HS-27A (cell line): ENCODE data around the gene CTNNA3.

Experiments
- DNase-seq: peaks from one replicate; pipeline ENCODE4 v3.0.0-alpha.2; 2012; ENCODE audit warnings: low read depth, missing footprints

Gene CTNNA3

DNA sequence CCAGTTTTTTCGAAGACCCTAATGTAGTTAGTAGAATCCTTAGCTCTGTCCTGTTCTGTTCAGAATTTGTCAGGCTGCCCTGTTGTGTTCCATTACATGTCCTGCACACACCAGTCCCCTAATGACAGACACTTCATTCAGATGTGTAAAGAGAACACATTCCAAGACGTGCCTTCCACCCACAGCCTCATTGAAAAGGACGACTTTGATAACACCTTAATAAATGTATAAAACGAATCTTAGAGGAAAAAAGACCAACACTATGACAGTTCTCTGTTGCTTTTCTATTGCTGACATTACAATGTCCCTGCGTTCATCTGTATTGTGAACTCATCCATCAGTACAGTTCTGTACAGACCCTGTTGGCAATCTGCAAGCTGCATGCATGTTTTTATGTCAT is 766.6 kb downstream of the CTNNA3 start:
- DNase-seq, result no peak

- no peak for DNase-seq
These were observed 767.2 kb downstream of the CTNNA3 start for GRCh38 chr10:66928776-66929175.

GRCh38 chr10:66927971-66928770 is 767.8 kb downstream of the CTNNA3 start:
- DNase-seq, result no peak

- no peak for DNase-seq
These were observed 768.6 kb downstream of the CTNNA3 start for GRCh38 chr10:66927251-66927935.

- DNase-seq, result no peak
These were observed 769.2 kb downstream of the CTNNA3 start for GRCh38 chr10:66926841-66927240.

DNA sequence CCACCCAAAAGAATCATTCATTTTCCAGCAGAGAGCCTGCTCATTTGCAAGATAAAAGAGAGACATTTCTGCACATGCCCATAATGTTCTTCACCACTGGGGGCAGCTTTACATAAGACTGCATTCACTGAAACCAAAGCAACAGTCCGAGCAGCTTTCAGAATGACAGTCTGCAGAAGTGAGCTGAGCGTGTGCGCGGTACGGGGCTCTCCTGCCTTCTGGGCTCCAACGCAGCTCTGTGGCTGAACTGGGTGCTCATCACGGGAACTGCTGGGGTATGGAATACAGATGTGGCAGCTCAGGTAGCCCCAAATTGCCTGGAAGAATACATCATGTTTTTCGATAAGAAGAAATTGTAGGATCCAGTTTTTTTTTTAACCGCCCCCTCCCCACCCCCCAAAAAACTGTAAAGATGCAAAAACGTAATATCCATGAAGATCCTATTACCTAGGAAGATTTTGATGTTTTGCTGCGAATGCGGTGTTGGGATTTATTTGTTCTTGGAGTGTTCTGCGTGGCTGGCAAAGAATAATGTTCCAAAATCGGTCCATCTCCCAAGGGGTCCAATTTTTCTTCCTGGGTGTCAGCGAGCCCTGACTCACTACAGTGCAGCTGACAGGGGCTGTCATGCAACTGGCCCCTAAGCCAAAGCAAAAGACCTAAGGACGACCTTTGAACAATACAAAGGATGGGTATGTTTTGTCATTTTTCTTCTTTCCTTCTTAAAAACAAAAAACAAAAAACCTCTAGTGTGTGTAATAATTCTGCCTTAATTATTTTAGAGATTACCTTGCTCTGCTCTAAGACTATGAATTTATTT is 769.9 kb downstream of the CTNNA3 start, which contains the start of gene LRRTM3:
Gene LRRTM3, plus strand, starts transcription at position 141 of the 820 bp plus-strand sequence.
- DNase-seq, result no peak

- no peak for DNase-seq
These were observed 770.6 kb downstream of the CTNNA3 start for GRCh38 chr10:66925373-66925772.

- DNase-seq, result no peak
These were observed 771.2 kb downstream of the CTNNA3 start for GRCh38 chr10:66924674-66925345.

GRCh38 chr10:66919248-66919647 is 776.7 kb downstream of the CTNNA3 start:
- DNase-seq, result no peak

DNA sequence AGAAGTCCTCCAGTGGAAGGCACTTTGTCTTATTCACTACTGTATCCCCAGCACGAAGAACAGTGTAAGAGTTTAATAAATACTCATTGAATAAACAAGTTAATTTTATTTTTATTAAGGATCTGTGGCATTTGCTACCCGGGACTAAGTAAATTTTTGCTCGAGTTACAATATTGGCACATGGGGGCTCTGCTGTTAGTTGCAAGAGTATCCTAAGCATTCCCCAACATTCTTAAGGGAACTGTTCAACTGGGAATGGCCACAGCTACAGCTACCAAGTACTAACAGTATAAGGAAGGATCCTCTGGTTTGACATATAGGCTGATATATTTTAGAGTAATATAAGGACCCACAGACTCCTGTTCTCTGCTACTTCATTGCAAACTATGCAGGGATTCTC is 778.9 kb downstream of the CTNNA3 start:
- no peak for DNase-seq

- DNase-seq, result no peak
These were observed 780.0 kb downstream of the CTNNA3 start for GRCh38 chr10:66916030-66916429.

DNA sequence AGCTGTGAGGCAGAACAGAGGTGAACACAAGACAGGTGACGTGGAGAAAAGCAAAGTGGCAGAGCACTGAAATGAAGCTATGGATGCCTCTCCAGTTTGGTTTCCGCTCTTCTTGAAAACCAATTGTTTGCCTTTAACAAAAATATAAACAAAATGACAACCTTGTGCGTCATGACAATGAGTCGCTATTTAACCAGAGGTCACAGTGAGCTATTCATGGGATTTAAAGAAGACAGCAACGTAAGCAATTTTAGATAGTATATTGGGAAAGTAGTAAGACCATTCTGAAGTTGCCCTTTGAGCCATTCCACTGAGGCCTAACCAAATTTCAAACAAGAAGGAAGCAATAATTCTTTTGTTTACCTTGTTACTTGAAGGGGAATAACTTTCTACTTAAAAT is 785.3 kb downstream of the CTNNA3 start:
- DNase-seq, result no peak

GRCh38 chr10:66892871-66893270 is 803.1 kb downstream of the CTNNA3 start:
- DNase-seq, result no peak

GRCh38 chr10:66888237-66888636 is 807.8 kb downstream of the CTNNA3 start:
- DNase-seq, result no peak

GRCh38 chr10:66886848-66887247 is 809.1 kb downstream of the CTNNA3 start:
- no peak for DNase-seq

DNA sequence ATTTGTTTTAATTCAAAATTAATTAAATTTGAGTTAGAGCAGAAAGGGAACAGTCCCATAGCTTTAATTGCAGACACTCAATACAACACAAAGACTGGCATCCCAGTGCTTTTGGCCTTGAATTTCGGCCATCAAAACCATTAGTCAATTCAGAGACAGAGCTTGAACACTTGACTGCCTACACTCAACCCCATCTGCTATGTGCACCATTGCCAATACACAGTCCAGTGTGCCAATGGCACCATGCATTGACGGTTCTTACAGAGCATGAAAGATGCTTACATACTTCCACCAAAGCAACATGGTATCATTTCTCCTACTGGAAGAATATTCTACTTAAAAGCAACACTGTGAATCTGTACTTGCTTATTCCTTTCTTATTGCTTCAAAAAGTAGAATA is 813.7 kb downstream of the CTNNA3 start:
- no peak for DNase-seq

- DNase-seq, result no peak
These were observed 814.2 kb downstream of the CTNNA3 start for GRCh38 chr10:66881814-66882213.

GRCh38 chr10:66880826-66881225 is 815.2 kb downstream of the CTNNA3 start:
- no peak for DNase-seq

GRCh38 chr10:66880292-66880691 is 815.7 kb downstream of the CTNNA3 start:
- DNase-seq, result no peak

DNA sequence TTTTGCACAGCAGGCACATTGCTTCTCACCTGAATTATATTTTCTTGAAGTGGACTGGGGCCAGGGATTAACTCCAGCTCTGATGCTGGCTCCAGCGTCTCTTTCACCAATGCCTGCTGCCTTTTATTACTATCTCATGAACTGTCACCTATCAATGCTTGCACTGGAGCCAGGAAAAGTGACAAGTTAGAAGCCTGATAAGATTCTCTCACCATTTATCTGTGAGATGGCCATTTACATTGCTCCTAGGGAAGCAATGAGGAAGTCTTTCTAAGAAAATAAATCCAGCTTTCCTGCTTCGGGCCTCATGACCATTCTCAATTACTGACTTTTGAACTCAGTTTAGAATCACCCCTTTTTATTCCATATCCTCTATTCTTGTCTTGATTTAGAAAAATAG is 818.6 kb downstream of the CTNNA3 start:
- DNase-seq, result no peak

DNA sequence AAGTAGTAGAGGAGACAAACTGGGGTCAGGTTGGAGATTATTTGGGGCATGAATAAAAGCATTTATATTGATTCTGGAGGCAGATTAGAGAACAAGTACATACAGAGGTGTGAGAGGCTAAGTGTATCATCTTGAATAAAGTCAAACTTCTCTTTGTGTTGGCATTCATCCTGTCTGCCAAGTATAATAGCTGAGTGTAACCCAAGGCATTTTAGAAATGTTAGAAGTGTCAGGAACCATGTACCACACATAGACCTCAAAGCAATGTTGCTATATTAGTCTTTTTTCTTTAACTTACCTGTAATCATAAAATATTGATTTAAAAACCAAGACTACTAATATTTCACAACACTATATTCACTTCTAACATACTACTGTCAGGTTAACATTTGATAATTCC is 826.4 kb downstream of the CTNNA3 start:
- DNase-seq, result no peak

DNA sequence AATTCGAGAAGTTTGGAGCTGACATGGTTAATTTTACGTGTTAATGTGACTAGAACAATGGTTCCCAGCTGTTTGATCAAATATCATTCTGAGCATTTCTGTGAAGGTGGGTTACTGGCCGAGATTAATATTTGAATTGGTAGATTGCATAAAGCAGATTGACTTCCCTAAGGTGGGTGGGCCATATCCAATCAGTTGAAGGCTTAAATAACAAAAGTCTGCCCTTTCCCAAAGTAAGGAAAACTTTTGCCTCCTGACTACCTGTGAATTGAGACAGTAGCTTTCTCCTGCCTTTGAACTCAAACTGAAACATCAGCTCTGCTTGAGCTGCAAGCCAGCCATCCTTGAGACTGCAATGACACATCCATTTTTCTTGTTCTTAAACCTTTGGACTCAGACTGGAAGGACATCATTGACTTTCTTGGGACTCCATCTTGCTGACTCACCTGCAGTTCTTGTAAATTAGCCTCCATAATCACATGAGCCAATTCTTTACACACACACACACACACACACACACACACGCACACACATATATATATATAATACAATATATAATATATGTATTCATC is 833.2 kb downstream of the CTNNA3 start:
- DNase-seq, result no peak
